Measurements from ENCODE around the gene CTH.
"Not testable (repeated sequence)": the region's sequence is repeated elsewhere in the genome, so short reads cannot be mapped to it uniquely, and the experiment has no call there.

The CTH gene

DNA sequence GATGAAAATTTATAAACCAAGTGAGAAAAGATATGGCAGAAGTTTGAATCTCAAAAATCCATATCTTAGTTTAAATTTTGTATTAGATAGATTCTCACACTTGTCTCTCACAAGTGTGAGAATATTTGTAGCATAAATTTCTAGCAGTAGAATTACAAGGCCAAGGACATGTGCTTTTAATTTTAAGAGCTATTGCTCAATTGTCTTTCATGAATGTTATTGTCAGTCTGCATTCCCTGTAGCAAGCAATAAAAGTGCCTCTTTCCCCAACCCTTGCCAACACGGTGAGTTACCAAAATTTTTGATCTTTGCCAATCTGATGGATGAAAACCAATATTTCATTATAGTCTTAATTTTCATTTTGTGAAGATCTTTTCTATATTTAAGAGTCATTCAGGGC, 64.0 kb downstream of the CTH start:
- Histone ChIP-seq H3K9me3 (ENCODE audit: insufficient read depth, low read length, severe bottlenecking) (no peaks in the 10 kb centered on the region), H4K20me1 (ENCODE audit: insufficient read depth, low read length) (no peaks in the 10 kb centered on the region), H2AFZ (ENCODE audit: low read depth, low read length) (no peak overlapping the region), H3K27me3 (ENCODE audit: insufficient read depth, low read length, poor library complexity) (no peaks in the 10 kb centered on the region), H3K4me3 (ENCODE audit: low read depth in 1 of 2, low read length in 2 of 2) (no peak overlapping the region), H3K4me2 (ENCODE audit: insufficient read depth, low read length) (no peak overlapping the region), H3K27ac (ENCODE audit: low read length) (no peak overlapping the region), H3K79me2 (ENCODE audit: insufficient read depth, low read length) (no peaks in the 10 kb centered on the region), H3K36me3 (ENCODE audit: insufficient read depth, low read length) (no peaks in the 10 kb centered on the region), H3K4me1 (ENCODE audit: insufficient read depth, low read length) (no peaks in the 10 kb centered on the region), H3K9ac (ENCODE audit: low read depth, low read length) (no peak overlapping the region)
- ATAC-seq (ENCODE audit: insufficient read depth, low read depth) (no peak), DNase-seq (no peak)
- TF ChIP-seq EZH2 (IDR thresholded peaks at IDR 0.05; ENCODE audit: borderline replicate concordance, low read depth, low read length, severe bottlenecking) = no peak
- TF ChIP-seq, protein P1, sequence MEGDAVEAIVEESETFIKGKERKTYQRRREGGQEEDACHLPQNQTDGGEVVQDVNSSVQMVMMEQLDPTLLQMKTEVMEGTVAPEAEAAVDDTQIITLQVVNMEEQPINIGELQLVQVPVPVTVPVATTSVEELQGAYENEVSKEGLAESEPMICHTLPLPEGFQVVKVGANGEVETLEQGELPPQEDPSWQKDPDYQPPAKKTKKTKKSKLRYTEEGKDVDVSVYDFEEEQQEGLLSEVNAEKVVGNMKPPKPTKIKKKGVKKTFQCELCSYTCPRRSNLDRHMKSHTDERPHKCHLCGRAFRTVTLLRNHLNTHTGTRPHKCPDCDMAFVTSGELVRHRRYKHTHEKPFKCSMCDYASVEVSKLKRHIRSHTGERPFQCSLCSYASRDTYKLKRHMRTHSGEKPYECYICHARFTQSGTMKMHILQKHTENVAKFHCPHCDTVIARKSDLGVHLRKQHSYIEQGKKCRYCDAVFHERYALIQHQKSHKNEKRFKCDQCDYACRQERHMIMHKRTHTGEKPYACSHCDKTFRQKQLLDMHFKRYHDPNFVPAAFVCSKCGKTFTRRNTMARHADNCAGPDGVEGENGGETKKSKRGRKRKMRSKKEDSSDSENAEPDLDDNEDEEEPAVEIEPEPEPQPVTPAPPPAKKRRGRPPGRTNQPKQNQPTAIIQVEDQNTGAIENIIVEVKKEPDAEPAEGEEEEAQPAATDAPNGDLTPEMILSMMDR (IDR thresholded peaks at IDR 0.05; ENCODE audit: borderline replicate concordance, extremely low read depth, low read length, poor library complexity, severe bottlenecking) = no peak

DNA sequence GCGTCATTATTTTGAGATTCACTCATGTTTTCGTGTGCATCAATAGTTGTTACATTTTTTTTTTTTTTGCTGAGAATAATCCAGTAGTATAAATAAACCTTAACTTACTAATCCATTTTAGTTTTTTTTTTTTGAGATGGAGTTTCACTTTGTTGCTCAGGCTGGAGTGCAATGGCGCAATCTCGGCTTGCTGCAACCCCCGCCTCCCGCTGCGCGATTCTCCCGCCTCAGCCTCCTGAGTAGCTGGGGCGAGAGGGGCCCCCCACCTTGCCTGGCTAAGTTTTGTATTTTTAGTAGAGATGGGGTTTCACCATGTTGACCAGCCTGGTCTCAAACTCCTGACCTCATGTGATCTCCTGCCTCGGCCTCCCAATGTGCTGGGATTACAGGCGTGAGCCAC, 66.0 kb downstream of the CTH start:
- TF ChIP-seq EZH2 (IDR thresholded peaks at IDR 0.05; ENCODE audit: borderline replicate concordance, low read depth, low read length, severe bottlenecking) = no peak
- TF ChIP-seq, protein P1 (IDR thresholded peaks at IDR 0.05; ENCODE audit: borderline replicate concordance, extremely low read depth, low read length, poor library complexity, severe bottlenecking) = no peak
- no peak overlapping the region for H3K9ac ChIP-seq (ENCODE audit: low read depth, low read length)
- no peak for DNase-seq

DNA sequence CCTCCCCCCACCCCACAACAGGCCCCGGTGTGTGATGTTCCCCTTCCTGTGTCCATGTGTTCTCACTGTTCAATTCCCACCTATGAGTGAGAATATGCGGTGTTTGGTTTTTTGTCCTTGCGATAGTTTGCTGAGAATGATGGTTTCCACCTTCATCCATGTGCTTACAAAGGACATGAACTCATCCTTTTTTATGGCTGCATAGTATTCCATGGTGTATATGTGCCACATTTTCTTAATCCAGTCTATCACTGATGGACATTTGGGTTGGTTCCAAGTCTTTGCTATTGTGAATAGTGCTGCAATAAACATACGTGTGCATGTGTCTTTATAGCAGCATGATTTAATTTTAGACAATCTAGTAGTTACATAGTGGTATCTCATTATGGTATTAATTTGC, 66.8 kb downstream of the CTH start:
- not testable (repeated sequence) for H3K27me3 ChIP-seq (ENCODE audit: insufficient read depth, low read length, poor library complexity); H2AFZ ChIP-seq (ENCODE audit: low read depth, low read length); DNase-seq; H3K4me3 ChIP-seq (ENCODE audit: low read depth in 1 of 2, low read length in 2 of 2); ATAC-seq (ENCODE audit: insufficient read depth, low read depth); H3K79me2 ChIP-seq (ENCODE audit: insufficient read depth, low read length); H3K9ac ChIP-seq (ENCODE audit: low read depth, low read length); H4K20me1 ChIP-seq (ENCODE audit: insufficient read depth, low read length); H3K4me2 ChIP-seq (ENCODE audit: insufficient read depth, low read length); H3K36me3 ChIP-seq (ENCODE audit: insufficient read depth, low read length); H3K27ac ChIP-seq (ENCODE audit: low read length); H3K9me3 ChIP-seq (ENCODE audit: insufficient read depth, low read length, severe bottlenecking); H3K4me1 ChIP-seq (ENCODE audit: insufficient read depth, low read length)

More for the DNA sequence above, 66.0 kb downstream of the CTH start:
- H2AFZ ChIP-seq (ENCODE audit: low read depth, low read length) = no peak overlapping the region
- H3K36me3 ChIP-seq (ENCODE audit: insufficient read depth, low read length) = no peaks in the 10 kb centered on the region
- no peak for ATAC-seq (ENCODE audit: insufficient read depth, low read depth)
- H3K4me3 ChIP-seq (ENCODE audit: low read depth in 1 of 2, low read length in 2 of 2) = no peak overlapping the region
- no peak overlapping the region for H3K4me2 ChIP-seq (ENCODE audit: insufficient read depth, low read length)
- no peaks in the 10 kb centered on the region for H3K79me2 ChIP-seq (ENCODE audit: insufficient read depth, low read length)
- no peaks in the 10 kb centered on the region for H3K27me3 ChIP-seq (ENCODE audit: insufficient read depth, low read length, poor library complexity)
- H3K9me3 ChIP-seq (ENCODE audit: insufficient read depth, low read length, severe bottlenecking) = no peaks in the 10 kb centered on the region
- H4K20me1 ChIP-seq (ENCODE audit: insufficient read depth, low read length) = no peaks in the 10 kb centered on the region
- no peaks in the 10 kb centered on the region for H3K4me1 ChIP-seq (ENCODE audit: insufficient read depth, low read length)
- no peak overlapping the region for H3K27ac ChIP-seq (ENCODE audit: low read length)

DNA sequence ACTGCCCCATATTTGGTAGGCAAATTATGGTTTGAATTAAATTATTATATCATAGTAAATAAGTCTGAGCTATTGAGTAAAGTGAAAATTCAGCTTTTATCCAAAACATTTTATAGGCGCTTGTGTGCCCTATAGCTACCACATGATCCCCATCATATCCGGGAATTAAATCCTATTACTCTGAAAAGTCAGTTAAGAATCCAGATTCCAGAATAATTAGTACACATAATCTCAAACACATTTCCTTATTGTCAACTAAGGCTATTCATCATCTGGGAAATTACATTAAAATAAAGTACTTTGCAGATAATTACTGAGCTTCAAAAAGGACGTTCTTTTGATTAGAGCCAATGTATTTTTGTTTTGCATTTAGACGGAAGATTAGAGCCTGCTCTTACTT, 72.3 kb downstream of the CTH start:
- DNase-seq (no peak), ATAC-seq (ENCODE audit: insufficient read depth, low read depth) (no peak)
- Histone ChIP-seq H3K4me1 (ENCODE audit: insufficient read depth, low read length) (no peaks in the 10 kb centered on the region), H3K36me3 (ENCODE audit: insufficient read depth, low read length) (no peaks in the 10 kb centered on the region), H2AFZ (ENCODE audit: low read depth, low read length) (no peak overlapping the region), H3K27me3 (ENCODE audit: insufficient read depth, low read length, poor library complexity) (no peaks in the 10 kb centered on the region), H4K20me1 (ENCODE audit: insufficient read depth, low read length) (no peaks in the 10 kb centered on the region), H3K9me3 (ENCODE audit: insufficient read depth, low read length, severe bottlenecking) (no peaks in the 10 kb centered on the region), H3K4me2 (ENCODE audit: insufficient read depth, low read length) (no peak overlapping the region), H3K79me2 (ENCODE audit: insufficient read depth, low read length) (no peaks in the 10 kb centered on the region), H3K27ac (ENCODE audit: low read length) (no peak overlapping the region), H3K9ac (ENCODE audit: low read depth, low read length) (no peak overlapping the region), H3K4me3 (ENCODE audit: low read depth in 1 of 2, low read length in 2 of 2) (no peak overlapping the region)
- no peak for TF ChIP-seq EZH2 (IDR thresholded peaks at IDR 0.05; ENCODE audit: borderline replicate concordance, low read depth, low read length, severe bottlenecking)
- TF ChIP-seq, protein P1 (IDR thresholded peaks at IDR 0.05; ENCODE audit: borderline replicate concordance, extremely low read depth, low read length, poor library complexity, severe bottlenecking) = no peak

All from DND-41 (cell line).